ENCODE data around the gene ANKRD37. TPM values are rescaled to one million over a fixed set of nuclear protein-coding genes. Genes with fewer than 3 reads are reported as not detected.

The ANKRD37 gene
- total RNA-seq, 1 donor from 2014 or later = 6.1 TPM

DNA sequence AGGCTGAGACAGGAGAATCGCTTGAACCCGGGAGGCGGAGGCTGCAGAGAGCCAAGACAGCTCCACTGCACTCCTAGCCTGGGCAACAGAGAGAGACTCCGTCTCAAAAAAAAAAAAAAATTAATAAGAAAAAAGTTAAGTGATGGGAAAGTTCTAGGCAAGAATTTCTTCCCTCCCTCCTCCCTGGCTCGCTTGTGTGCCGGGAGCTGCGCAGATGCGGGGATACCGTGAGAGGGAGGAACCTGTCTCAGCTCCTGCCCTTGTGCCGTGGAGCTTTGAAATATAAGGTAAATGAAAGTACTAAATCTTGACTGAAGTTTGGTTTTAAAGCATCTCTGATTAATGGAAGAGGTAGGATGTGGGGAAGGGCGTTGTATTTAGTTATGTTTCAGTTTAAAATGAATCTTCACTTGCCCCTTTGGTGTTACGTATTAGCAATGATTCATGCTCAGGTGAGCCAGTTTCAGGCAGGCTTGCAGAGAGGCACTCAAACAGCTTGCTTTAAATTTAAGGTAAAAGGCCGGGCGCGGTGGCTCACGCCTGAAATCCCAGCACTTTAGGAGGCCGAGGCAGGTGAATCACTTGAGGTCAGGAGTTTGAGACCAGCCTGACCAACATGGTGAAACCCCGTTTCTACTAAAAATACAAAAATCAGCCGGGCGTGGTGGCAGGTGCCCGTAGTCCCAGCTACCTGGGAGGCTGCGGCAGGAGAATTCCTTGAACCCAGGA, 30.5 kb downstream of the ANKRD37 start:
- Histone ChIP-seq H3K9me3 (ENCODE audit: insufficient read depth, low read depth, low read length) (no peaks in the 10 kb centered on the region), H3K27ac (ENCODE audit: low read depth, low read length) (no peak overlapping the region), H3K4me1 (ENCODE audit: insufficient read depth, low read length) (peaks cover 6% of the 10 kb centered on the region), H3K4me2 (ENCODE audit: low read length) (no peak overlapping the region), H3K4me3 (ENCODE audit: insufficient read depth, low read depth, low read length) (no peak overlapping the region), H3K9ac (ENCODE audit: low read length) (no peak overlapping the region), H4K20me1 (ENCODE audit: insufficient read depth, low read length) (no peaks in the 10 kb centered on the region), H3K36me3 (ENCODE audit: insufficient read depth, low read length) (no peaks in the 10 kb centered on the region), H2AFZ (ENCODE audit: low read depth, low read length) (no peak overlapping the region), H3K79me2 (ENCODE audit: insufficient read depth, low read length) (peaks cover 29% of the 10 kb centered on the region), H3K27me3 (ENCODE audit: insufficient read depth, low read length) (no peaks in the 10 kb centered on the region)
- Mint-ChIP-seq H3K36me3 (ENCODE audit: low read depth, unreplicated experiment) (no peaks in the 10 kb centered on the region), H3K4me3 (ENCODE audit: unreplicated experiment) (peak overlapping the region; percentile 94), H3K27me3 (ENCODE audit: low read depth, unreplicated experiment) (no peaks in the 10 kb centered on the region), H3K27ac (ENCODE audit: unreplicated experiment) (no peak overlapping the region), H3K9me3 (ENCODE audit: unreplicated experiment) (no peaks in the 10 kb centered on the region), H3K4me1 (ENCODE audit: low read depth, unreplicated experiment) (peaks cover 11% of the 10 kb centered on the region)
- DNase-seq (ENCODE audit: low read depth) (no peak), FAIRE-seq (no peak)
- TF ChIP-seq, protein P1, sequence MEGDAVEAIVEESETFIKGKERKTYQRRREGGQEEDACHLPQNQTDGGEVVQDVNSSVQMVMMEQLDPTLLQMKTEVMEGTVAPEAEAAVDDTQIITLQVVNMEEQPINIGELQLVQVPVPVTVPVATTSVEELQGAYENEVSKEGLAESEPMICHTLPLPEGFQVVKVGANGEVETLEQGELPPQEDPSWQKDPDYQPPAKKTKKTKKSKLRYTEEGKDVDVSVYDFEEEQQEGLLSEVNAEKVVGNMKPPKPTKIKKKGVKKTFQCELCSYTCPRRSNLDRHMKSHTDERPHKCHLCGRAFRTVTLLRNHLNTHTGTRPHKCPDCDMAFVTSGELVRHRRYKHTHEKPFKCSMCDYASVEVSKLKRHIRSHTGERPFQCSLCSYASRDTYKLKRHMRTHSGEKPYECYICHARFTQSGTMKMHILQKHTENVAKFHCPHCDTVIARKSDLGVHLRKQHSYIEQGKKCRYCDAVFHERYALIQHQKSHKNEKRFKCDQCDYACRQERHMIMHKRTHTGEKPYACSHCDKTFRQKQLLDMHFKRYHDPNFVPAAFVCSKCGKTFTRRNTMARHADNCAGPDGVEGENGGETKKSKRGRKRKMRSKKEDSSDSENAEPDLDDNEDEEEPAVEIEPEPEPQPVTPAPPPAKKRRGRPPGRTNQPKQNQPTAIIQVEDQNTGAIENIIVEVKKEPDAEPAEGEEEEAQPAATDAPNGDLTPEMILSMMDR (IDR thresholded peaks at IDR 0.05; ENCODE audit: insufficient read depth, low read depth, low read length) = no peak
- TF ChIP-seq EZH2 (IDR thresholded peaks at IDR 0.05; ENCODE audit: insufficient read depth, low read length) = no peak

DNA sequence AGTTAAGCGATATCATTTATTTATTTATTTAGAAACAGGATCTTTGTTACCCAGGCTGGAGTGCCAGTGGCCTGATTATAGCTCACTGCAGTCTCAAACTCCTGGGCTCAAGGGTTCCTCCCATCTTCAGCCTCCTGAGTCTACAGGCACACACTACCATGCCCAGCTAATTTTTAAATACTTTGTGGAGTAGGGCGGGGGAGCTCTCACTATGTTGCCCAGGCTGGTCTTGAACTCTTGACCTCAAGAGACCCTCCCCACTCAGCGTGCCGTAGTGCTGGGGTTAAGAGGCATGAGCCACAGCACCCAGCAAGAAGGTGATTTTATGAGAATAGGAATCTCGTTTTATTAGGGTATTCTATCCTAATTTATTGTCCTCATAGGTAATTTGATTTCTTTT, 33.0 kb downstream of the ANKRD37 start:
- H4K20me1 ChIP-seq (ENCODE audit: insufficient read depth, low read length) = no peaks in the 10 kb centered on the region
- FAIRE-seq = no peak
- H3K27me3 ChIP-seq (ENCODE audit: insufficient read depth, low read length) = no peaks in the 10 kb centered on the region
- Mint-ChIP-seq H3K4me3 (ENCODE audit: unreplicated experiment) (no peak overlapping the region), H3K36me3 (ENCODE audit: low read depth, unreplicated experiment) (no peaks in the 10 kb centered on the region), H3K27me3 (ENCODE audit: low read depth, unreplicated experiment) (no peaks in the 10 kb centered on the region), H3K27ac (ENCODE audit: unreplicated experiment) (no peak overlapping the region), H3K9me3 (ENCODE audit: unreplicated experiment) (no peaks in the 10 kb centered on the region), H3K4me1 (ENCODE audit: low read depth, unreplicated experiment) (peaks cover 4% of the 10 kb centered on the region)
- DNase-seq (ENCODE audit: low read depth) = no peak
- no peak overlapping the region for H3K4me3 ChIP-seq (ENCODE audit: insufficient read depth, low read depth, low read length)
- no peak overlapping the region for H3K4me2 ChIP-seq (ENCODE audit: low read length)
- no peak for TF ChIP-seq EZH2 (IDR thresholded peaks at IDR 0.05; ENCODE audit: insufficient read depth, low read length)
- TF ChIP-seq, protein P1 (IDR thresholded peaks at IDR 0.05; ENCODE audit: insufficient read depth, low read depth, low read length) = no peak
- no peaks in the 10 kb centered on the region for H3K9me3 ChIP-seq (ENCODE audit: insufficient read depth, low read depth, low read length)
- peaks cover 5% of the 10 kb centered on the region for H3K4me1 ChIP-seq (ENCODE audit: insufficient read depth, low read length)
- no peak overlapping the region for H2AFZ ChIP-seq (ENCODE audit: low read depth, low read length)
- H3K79me2 ChIP-seq (ENCODE audit: insufficient read depth, low read length) = peaks cover 9% of the 10 kb centered on the region
- no peak overlapping the region for H3K27ac ChIP-seq (ENCODE audit: low read depth, low read length)
- no peaks in the 10 kb centered on the region for H3K36me3 ChIP-seq (ENCODE audit: insufficient read depth, low read length)
- no peak overlapping the region for H3K9ac ChIP-seq (ENCODE audit: low read length)

DNA sequence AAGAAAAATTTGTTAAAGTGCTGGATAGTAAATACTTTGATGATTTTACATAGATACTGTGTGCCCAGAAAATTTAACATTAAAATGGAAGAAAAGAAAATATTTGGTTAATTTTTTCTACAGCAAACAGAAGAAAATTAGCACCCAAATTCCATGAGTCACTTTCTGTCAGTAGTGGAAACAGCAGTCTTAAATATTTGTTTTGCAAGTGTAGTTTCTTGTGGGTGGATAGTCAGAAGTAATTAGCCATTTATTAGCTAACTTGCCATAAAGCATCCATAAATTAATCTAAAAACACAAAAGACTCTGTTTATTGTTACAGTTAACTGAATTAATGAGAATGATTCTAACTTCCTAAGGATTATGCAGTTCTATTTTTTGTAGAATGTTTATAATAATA, 38.8 kb downstream of the ANKRD37 start:
- Histone ChIP-seq H3K9me3 (ENCODE audit: insufficient read depth, low read depth, low read length) (no peaks in the 10 kb centered on the region), H3K27ac (ENCODE audit: low read depth, low read length) (no peak overlapping the region), H3K4me2 (ENCODE audit: low read length) (no peak overlapping the region), H3K4me3 (ENCODE audit: insufficient read depth, low read depth, low read length) (no peak overlapping the region), H3K4me1 (ENCODE audit: insufficient read depth, low read length) (no peaks in the 10 kb centered on the region), H3K79me2 (ENCODE audit: insufficient read depth, low read length) (no peaks in the 10 kb centered on the region), H4K20me1 (ENCODE audit: insufficient read depth, low read length) (no peaks in the 10 kb centered on the region), H3K36me3 (ENCODE audit: insufficient read depth, low read length) (no peaks in the 10 kb centered on the region), H3K9ac (ENCODE audit: low read length) (no peak overlapping the region), H3K27me3 (ENCODE audit: insufficient read depth, low read length) (no peaks in the 10 kb centered on the region), H2AFZ (ENCODE audit: low read depth, low read length) (no peak overlapping the region)
- Mint-ChIP-seq H3K36me3 (ENCODE audit: low read depth, unreplicated experiment) (no peaks in the 10 kb centered on the region), H3K9me3 (ENCODE audit: unreplicated experiment) (no peaks in the 10 kb centered on the region), H3K4me3 (ENCODE audit: unreplicated experiment) (no peak overlapping the region), H3K27ac (ENCODE audit: unreplicated experiment) (no peak overlapping the region), H3K4me1 (ENCODE audit: low read depth, unreplicated experiment) (no peaks in the 10 kb centered on the region), H3K27me3 (ENCODE audit: low read depth, unreplicated experiment) (no peaks in the 10 kb centered on the region)
- FAIRE-seq (no peak), DNase-seq (ENCODE audit: low read depth) (no peak)
- TF ChIP-seq EZH2 (IDR thresholded peaks at IDR 0.05; ENCODE audit: insufficient read depth, low read length) = no peak
- TF ChIP-seq, protein P1 (IDR thresholded peaks at IDR 0.05; ENCODE audit: insufficient read depth, low read depth, low read length) = no peak
